ENCODE results near the gene ZNF765.
A peak's percentile ranks its signal among the peaks of the same experiment; 100 is the strongest.
"Not testable (repeated sequence)": the region's sequence is repeated elsewhere in the genome, so short reads cannot be mapped to it uniquely, and the experiment has no call there.

The ZNF765 gene

DNA sequence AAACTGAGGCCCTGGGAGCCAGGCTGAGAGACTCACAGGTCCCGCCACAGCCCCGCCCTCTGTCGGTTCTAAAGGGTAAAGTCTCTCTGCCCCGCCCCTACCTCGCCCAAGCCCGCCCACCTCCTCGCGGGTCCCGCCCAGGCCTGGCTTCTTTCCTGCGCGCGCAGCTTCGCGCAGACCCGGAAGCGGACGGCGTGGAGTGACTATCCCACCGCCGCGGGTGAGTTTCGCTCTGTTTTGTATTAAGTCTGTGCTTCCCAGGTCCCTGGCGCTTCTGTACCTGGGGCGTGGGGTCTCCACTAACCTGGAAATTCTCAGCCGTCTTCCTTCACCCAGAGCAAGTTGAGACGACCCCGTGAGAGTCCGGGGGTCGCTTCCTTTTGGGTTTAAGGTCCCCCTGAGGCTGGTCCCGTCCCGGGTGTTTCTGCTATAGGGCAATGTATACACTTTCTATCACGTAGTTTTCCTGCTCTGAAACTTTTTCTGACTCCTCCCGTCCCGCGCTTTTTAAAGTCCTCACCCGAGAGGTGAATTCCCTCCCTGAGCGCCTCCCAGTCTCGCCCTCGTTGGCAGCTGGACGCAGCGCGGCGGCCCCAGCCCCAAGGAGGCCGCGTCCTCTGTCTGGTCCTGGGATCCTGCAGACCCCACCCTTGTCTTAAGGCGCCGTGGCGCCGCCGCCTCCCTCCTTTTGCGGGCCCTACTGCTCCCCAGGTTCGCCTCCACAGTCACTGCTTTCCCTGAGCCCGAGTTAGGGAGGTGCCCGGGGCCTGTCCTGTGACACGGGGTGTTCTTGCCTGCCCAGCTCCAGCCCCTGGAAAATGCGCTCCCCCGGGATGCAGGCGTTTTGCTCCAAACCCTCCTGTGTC, at the start of gene ZNF765:
ZNF765 (plus strand) TSS at position 176 of the 866 bp plus-strand sequence. CDS start 2,867 bp downstream, outside the sequence.
- peak; percentile 60 for DNase-seq (ENCODE audit: low read depth)

DNA sequence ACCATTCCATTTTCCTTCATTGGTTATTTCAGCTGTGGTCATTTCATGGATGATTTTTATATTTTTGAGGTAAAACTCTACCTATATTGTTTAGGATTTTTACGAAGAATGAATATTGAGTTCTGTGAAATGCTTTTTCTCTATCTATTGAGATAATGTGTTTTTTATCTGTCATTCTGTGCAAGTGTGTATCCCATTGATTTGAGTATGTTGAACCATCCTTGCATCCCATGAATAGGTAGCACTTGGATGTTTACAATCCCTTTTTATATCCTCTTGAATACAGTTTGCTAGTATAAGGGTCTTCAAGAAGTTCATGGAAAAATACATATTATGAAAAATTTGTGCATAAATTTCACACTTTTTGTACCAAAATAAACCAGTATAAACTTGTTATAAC, 39.2 kb upstream of the ZNF765 start:
- DNase-seq (ENCODE audit: low read depth), result no peak

DNA sequence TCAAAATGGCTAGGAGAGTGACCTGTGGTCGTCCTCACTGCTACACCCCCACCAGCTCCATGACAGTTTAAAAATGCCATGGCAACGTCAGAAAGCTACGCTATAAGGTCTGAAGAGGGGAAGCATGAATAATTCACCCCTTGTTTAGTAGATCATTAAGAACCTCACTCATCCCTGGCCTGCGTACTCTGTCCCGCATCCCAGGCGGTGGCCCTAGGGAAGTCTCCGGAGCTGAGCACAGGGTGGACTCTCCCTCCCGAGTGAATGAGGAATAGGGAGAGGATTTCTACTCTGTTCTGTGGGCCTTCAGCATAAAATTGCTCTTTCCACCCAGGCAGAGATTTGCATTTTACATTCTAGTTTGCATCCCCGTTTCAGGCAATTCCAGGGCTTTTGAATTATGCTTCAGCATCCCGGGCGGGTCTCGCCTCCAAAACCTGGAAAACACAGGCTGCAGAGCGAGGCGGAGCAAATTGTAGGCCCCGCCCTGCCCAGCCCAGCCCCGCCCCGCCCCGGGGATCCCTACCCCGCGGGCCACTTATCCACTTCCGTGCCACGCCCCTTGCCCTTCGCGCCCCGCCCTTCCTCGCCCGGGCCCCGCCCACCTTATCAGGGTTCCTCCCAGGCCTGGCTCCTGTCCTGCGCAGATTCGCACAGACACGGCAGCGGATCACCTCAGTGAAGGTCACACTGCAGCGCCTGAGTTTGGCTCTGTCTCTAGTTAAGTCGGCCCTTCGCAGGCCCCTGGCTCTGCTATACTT, 36.9 kb upstream of the ZNF765 start:
- no peak for DNase-seq (ENCODE audit: low read depth)

DNA sequence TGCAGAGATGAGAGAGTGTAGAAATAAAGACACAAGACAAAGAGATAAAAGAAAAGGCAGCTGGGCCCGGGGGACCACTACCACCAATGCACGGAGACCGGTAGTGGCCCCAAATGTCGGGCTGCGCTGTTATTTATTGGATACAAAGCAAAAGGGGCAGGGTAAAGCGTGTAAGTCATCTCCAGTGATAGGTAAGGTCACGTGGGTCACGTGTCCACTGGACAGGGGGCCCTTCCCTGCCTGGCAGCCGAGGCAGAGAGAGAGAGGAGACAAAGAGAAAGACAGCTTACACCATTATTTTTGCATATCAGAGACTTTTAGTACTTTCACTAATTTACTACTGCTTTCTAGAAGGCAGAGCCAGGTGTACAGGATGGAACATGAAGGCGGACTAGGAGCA, 34.9 kb upstream of the ZNF765 start:
- DNase-seq (ENCODE audit: low read depth), result not testable (repeated sequence)

DNA sequence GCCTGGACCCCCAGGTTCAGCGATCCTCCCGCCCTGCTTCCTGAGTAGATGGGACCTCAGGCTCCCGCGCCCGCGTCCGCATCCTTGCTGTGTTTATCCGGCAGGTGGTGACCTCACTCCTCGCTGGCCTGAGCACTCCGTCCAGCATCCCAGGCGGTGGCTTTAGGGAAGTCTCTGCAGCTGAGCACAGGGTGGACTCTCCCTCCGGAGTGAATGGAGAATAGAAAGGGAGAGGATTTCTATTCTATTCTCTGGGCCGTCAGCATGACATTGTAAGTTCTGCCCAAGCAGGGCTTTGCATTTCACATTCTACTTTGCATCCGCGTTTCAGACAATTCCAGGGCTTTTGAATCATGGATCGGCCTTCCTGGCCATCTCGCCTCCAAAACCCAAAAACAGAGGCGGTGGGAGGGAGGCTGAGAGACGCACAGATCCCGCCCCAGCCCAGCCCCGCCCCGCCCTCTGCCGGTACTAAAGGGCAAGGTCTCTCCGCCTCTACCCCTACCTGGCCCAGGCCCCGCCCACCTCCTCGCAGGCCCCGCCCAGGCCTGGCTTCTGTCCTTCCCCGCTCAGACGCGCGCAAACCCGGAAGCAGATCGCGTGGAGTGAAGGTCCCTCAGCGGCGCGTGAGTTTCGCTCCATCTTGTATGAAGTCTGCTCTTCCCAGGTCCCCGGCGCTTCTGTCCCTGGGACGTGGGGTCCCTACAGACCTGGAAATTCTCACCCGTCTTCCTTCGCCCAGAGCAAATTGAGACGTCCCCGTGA, 29.6 kb upstream of the ZNF765 start, which contains the start of gene ZNF525:
ZNF525 (plus strand) TSS at position 572 of the 765 bp plus-strand sequence. CDS start 6,577 bp downstream, outside the sequence.
- no peak for DNase-seq (ENCODE audit: low read depth)

DNA sequence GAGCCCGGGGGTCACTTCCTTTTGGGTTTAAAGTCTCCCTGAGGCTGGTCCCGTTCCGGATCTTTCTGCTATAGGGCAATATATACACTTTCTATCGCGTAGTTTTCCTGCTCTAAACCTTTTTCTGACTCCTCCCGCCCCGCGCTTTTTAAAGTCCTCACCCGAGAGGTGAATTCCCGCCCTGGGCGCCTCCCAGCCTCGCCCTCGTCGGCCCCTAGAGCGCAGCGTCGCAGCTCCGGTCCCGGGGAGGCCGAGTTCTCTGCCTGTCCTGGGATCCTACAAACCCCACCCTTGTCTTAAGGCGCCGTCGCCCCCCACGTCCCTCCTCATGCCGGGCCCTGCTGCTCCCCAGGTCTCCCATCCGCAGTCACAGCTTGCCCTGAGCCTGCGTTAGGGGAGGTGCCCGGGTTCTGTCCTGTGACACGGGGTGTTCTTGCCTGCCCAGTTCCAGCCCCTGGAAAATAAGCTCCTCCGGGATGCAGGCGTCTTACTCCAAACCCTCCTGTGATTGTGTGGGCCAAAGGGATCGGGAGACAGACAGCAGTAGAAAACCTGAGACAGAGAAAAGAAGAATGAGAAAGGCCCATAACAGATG, 29.0 kb upstream of the ZNF765 start:
- no peak for DNase-seq (ENCODE audit: low read depth)

DNA sequence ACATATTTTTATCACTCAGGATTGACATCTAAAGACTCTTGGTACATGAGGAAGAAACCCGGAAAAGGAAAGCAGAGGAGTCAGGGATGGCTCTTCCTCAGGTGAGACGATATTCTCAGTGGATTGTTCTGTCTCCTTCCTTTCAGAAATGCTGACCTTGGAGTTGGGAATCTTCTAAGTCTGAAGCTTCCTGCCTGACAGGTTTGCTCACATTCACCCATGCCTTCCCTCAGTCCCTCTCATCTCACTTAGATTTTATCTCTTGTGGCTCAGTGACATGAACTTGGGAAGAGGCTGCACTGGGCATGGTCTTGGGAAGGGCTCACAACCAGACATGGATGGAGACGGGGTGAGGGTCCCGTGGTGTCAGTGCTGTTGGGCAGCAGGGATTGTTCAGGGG, 22.8 kb upstream of the ZNF765 start:
- no peak for DNase-seq (ENCODE audit: low read depth)

DNA sequence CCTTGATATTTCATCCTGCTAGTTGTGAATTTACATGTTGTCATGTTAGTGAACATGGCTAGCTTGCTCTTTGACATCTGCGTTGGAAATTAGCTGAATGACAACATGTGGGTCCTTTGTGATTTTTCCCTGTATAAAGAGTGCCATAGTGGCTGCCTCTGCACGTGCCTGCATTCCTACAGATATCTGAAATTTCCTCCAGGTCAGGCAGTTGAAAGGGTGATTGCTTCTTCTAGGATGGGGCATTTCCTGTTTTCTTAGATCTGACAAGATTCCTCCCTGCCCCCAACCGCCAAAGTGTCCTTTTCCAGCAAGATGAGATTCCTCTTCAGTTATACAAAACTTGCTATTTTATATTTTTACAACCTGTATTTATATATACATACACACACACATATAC, 20.7 kb upstream of the ZNF765 start:
- DNase-seq (ENCODE audit: low read depth), result no peak

DNA sequence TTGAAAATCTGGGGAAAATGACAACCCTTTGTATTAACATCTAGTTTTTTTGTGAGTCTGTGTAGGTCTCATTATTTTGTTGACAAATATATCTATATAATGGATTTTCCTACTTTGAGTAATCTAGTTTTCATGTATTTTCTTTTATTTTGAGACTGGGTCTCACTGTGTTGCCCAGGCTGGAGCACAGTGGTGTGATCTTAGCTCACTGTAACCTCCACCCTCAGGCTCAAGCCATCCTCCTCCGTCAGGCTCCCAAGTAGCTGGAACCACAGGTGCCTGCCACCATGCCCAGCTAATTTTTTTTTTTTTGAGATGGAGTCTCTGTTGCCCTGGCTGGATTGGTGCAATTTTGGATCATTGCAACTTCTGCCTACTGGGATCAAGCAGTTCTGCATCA, 20.2 kb upstream of the ZNF765 start:
- no peak for DNase-seq (ENCODE audit: low read depth)

DNA sequence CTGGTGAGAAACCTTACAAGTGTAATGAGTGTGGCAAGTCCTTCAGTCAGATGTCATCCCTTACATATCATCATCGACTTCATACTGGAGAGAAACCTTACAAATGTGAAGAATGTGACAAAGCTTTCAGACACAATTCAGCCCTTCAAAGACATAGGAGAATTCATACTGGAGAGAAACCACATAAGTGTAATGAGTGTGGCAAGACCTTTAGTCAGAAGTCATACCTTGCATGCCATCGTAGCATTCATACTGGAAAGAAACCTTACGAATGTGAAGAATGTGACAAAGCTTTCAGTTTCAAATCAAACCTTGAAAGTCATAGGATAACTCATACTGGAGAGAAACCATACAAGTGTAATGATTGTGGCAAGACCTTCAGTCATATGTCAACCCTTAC, 13.6 kb upstream of the ZNF765 start:
- no peak for DNase-seq (ENCODE audit: low read depth)

DNA sequence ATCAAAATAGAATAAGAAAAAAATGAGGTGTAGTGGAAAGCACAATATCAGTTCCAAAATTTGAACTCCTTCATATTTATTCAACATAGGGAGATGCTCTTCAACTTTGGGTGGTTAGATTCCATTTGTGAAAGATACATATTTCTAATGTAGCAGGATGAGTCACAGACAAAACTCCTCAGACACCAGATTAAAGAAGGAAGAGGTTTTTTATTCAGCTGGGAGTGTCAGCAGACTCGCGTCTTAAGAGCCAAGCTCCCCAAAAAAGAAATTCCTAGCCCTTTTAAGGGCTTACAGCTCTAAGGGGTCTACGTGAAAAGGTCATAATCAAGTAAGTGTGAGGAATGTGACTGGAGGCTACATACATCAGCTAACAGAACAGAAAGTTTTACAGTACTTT, 6.8 kb upstream of the ZNF765 start:
- no peak for DNase-seq (ENCODE audit: low read depth)

DNA sequence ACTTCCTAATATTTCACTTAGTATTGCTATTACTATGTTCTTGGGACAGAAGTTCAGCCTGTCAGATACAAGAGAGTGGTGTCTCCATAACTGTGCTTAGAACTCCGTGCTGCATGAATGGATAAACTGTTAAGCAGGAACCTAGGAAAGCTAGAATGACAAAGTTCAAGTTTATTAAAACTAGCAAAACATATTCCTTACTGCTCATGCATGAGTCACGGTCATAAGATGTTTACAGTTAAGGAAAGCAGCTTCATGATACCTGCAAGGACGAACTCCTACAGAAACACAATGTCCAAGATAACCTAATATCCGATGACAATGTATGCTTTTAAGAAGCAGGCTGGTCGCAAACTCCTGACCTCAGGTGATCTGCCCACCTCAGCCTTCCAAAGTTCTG, 6.0 kb upstream of the ZNF765 start:
- no peak for DNase-seq (ENCODE audit: low read depth)

DNA sequence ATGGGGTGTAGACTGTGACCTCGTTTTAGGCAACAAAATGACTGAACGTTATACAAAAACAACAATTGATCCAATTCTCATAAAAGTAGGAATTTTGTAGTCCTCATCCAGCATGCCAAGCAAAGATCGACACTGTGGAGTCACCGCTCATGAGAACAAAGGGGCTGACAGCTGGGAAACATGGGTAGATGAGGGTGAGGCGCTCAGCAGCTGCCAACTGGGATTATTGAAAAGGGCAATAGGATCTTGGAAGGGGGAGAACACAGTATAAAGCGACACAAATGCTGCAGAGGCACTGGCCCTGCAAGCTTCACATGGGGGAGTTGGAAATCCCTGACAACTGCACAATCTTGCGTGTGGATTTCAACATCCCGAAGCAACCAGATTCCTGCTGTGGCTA, 5.4 kb upstream of the ZNF765 start:
- DNase-seq (ENCODE audit: low read depth), result no peak

DNA sequence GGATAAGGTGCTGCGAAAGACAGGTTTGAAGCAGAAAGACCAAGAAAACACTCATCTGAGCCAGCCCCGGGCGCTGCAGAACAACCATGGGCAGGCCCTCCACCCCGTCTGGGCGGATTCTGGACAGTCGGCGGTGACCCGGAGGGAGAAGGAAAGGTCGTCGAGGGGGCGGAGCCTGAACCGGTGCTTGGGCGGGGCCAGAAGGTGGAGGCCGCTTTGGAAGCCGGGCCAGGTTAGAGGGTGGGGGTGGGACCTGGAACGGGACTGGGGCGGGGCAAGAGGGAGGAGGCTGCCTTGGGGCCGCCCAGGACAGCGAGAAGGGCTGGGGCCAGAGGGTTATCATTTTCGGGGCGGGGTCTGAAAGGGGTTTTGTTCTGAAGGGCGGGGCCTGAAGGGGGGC, 5.0 kb upstream of the ZNF765 start:
- no peak for DNase-seq (ENCODE audit: low read depth)

DNA sequence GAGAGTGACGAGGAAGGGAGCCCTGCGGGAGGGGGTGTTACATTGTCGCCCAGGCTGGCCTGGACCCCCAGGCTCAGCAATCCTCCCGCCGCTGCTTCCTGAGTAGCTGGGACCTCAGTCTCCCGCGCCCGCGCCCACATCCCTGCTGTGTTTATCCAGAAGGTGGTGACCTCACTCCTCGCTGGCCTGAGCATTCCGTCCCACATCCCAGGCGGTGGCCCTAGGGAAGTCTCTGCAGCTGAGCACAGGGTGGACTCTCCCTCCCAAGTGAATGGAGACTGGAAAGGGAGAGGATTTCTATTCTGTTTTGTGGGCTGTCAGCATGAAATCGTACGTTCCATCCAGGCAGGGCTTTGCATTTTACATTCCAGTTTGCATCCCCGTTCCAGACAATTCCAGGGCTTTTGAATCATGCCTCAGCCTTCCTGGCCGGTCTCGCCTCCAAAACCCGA, 401 bp upstream of the ZNF765 start:
- no peak for DNase-seq (ENCODE audit: low read depth)

DNA sequence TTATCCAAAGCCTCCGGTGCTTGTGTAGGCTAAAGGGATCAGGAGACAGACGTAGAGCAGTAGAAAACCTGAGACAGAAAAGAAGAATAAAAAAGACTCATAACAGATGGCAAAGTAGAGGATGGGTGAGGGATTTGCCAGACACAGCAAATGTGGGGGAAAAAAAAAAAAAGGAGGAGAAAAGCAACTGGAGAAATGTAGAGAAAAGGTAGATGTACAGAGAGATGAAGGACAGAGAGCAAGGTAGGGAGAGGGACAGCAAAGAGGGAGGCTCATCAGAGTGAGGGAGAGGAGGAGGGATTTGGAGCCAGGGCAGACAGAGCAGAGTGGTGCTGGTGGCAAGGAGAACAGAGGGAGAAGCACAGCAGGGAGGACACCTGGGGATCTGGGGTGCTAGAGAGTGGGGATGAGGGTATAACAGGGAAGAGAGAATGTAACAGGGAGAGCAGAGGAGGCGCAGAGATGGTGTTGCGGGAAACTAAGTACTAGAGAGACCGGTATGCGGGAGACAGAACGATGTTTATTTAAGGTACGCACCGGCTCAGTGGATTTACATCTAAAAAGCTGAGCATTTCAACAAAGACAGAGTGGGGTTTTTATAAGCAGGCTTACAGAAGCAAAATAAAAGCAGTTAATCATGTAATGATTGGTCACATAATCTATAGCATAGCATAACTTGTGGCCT, 1.0 kb downstream of the ZNF765 start:
- not testable (repeated sequence) for DNase-seq (ENCODE audit: low read depth)

DNA sequence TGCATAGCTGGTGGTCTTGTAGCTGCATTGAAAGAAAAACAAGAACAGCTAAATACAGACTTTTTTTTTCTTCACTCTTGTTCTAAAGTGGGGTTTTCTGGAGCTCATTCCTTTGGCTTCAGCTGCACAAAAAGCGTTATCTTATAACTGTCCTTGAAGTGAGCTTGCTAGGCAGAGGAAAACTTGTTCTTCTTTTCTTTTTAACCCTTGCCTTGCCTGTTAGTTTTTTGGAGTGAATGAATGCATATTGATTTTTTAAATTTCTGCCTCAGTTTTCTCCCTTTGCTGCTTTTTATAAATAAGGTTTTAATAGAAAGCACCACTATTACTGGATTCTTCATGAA, 1.5 kb downstream of the ZNF765 start:
- DNase-seq (ENCODE audit: low read depth), result no peak

DNA sequence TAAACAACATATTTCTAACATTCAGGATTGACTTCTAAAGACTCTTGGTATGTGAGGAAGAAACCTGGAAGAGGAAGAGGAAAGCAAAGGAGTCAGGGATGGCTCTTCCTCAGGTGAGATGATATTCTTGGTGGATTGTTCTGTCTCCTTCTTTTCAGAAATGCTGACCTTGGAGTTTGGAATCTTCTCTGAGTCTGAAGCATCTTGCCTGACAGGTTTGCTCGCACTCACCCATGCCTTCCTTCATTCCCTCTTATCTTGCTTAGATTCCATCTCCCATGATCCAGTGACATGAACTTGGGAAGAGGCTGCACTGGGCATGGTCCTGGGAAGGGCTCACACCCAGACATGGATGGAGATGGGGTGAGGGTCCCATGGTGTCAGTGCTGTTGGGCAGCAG, 3.0 kb downstream of the ZNF765 start:
- DNase-seq (ENCODE audit: low read depth), result not testable (repeated sequence)

DNA sequence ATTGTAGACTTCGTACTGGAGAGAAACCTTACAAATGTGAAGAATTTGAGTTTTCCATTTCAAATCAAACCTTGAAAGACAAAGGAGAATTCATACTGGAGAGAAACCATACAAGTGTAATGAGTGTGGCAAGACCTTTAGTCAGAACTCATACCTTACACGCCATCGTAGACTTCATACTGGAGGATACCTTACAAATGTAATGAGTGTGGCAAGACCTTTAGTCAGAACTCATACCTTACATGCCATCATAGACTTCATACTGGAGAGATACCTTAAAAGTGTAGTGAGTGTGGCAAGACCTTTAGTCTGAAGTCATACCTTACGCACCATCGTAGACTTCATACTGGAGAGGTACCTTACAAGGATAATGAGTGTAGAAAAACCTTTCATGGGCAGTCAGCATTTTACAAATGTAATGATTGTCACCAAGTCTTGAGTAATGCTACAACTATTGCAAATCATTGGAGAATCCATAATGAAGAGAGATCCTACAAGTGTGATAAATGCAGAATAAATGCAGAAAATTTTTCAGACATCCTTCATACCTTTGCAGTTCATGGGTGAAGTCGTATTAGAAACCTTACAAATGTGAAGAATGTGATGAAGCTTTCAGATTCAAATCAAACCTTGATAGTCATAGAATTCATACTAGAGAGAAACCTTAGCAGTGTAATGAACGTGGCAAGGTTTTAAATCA, 14.7 kb downstream of the ZNF765 start:
- DNase-seq (ENCODE audit: low read depth), result no peak

DNA sequence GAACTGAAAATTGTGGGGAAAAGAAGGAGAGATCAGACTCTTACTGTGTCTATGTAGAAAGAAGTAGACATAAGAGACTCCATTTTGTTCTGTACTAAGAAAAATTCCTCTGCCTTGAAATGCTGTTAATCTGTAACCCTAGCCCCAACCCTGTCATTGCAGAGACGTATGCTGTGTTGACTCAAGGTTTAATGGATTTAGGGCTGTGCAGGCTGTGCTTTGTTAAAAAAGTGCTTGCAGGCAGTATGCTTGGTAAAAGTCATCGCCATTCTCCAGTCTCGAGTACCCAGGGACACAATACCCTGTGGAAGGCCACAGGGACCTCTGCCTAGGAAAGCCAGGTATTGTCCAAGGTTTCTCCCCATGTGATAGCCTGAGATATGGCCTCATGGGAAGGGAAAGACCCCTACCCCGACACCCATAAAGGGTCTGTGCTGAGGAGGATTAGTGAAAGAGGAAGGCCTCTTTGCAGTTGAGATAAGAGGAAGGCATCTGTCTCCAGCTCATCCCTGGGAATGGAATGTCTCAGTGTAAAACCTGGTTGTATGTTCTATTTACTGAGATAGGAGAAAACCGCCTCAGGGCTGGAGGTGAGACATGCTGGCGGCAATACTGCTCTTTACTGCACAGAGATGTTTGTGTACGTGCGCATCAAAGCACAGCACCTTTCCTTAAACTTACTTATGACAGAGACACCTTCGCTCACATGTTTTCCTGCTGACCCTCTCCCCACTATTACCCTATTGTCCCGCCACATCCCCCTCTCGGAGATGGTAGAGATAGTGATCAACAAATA, 25.8 kb downstream of the ZNF765 start:
- DNase-seq (ENCODE audit: low read depth), result not testable (repeated sequence)

All from non-pigmented ciliary epithelial cell (primary cell).